ENCODE measurements around the gene FOXL1.

Gene FOXL1

DNA sequence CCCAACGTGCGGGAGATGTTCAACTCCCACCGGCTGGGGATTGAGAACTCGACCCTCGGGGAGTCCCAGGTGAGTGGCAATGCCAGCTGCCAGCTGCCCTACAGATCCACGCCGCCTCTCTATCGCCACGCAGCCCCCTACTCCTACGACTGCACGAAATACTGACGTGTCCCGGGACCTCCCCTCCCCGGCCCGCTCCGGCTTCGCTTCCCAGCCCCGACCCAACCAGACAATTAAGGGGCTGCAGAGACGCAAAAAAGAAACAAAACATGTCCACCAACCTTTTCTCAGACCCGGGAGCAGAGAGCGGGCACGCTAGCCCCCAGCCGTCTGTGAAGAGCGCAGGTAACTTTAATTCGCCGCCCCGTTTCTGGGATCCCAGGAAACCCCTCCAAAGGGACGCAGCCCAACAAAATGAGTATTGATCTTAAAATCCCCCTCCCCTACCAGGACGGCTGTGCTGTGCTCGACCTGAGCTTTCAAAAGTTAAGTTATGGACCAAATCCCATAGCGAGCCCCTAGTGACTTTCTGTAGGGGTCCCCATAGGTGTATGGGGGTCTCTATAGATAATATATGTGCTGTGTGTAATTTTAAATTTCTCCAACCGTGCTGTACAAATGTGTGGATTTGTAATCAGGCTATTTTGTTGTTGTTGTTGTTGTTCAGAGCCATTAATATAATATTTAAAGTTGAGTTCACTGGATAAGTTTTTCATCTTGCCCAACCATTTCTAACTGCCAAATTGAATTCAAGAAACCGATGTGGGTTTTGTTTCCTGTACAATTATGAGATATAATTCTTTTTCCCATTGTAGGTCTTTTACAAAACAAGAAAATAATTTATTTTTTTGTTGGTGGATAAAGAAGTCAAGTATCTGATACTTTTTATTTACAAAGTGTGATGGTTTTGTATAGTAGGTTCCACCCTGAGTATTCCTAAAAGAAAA, 9.4 kb upstream of the FOXL1 start:
- no peak for DNase-seq

DNA sequence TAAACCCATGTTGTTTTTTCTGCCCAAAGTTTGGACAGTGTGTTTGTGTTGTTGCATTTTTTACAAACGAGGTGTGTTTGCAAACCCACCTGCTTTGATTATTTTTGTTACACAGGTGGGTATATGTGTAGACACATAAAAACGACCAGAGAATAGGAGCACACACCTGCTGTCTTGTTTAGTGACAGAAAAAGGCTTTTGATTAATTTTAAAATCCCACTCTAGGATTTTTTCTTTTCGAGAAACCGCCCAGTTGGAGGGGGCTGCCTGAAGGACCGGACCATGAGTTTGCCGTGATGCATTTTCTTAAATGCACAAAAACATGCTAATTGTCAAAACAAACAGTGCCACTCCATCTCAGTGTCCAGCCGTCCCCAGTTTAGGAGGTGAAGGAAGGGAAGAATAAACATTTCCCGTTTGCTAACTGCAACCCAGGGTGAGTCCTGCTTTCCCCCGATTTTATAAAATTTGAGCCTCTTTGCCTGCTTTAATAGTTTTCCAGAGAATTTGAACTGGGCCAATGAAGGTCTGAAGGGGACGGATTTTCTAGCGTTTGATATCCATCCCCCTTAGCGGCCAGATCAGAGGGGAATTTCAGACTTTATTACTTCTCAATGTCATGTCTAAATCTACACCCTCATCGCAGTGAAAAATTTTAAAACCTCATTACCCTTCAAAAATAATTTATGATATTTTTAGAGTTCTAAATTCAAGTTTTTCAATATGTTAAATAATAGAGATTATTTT, 8.5 kb upstream of the FOXL1 start:
- no peak for DNase-seq

DNA sequence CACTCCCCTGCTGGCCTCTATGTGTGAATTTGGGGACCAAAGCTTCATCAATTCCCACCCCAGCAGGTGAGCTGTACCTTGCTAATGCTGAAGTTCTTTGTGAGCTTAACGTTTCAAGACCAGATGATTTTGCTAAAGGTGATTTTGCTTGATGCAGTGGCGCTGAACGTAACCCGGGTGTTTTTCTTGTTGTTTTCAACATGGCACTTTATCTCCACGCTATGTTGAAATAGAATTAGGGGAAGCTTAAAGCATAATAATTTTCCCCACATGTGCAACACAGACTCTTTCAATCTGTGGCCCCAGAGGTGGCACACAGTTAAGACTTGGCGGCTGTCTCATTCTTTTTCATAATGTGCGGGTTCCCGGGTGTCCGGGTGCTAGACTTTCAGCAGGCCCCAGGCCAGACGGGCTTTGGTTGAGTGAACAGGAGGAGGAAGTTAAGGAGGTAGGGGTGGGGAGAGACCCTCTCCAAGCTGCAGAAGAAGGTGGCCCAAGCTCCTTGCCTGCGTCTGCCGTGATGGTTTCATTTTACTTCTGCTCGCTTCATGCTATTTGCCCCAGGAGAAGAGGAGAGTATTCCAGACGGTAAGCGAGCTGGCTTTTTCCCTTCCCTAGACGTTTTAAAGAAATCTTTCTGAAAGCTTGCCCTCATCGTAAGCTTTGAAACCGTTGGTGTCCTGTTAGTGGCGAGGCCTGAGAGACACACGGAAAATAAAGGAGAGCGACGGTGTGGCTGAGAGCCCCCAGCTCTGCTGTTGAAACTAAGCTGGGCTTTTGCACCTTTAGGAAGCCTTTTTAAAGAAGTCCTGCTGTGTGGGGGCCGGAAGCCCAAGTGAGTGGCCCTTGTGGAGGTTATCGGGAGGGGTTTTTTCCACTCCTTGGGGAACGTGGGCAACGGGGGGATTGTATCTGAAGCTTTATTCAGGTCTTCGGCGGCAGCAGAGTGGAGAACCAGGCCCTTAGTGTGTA, 7.5 kb upstream of the FOXL1 start:
- DNase-seq, result no peak

DNA sequence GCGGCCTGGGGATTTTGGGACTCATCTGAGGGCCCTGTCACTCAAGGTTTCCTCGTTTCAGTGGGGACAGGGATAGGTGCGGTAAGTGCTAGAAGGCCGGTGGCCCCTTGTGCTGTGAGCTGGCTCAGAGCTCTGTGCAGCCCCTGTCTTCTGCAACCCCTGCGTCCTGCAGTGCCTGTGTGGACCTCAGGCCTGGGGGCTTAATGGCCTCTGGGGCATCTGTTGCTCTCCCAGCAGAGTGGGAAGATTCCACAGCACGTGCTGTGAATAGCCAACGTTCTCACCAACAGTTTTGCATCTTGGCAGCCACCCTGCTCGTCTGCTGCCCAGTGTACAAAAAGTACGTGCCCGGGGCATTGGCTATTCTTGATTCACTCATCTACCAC, 6.8 kb upstream of the FOXL1 start:
- DNase-seq, result no peak

DNA sequence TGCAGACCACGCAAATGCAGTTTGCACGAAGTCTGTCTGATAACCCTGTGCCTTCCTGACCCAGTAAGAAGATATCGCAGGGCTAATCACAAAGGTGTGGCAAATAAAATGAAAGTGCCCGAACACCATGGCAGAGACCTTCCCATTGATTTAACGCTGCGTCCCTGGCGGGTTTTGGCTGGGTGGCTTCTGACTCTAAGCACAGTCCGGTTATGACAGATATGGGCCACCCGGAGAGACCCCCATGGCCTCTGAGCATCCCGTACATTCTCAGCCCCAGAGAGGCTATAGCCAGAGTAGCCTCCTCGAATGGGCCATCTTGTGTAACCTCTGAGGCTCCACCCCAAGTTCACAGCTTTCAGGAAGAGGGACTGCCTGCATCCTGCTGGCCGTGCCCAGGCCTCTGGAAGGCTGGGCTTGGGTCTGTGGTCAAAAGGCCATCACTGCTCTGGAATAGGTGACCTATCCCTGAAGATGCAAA, 6.3 kb upstream of the FOXL1 start:
- no peak for DNase-seq

DNA sequence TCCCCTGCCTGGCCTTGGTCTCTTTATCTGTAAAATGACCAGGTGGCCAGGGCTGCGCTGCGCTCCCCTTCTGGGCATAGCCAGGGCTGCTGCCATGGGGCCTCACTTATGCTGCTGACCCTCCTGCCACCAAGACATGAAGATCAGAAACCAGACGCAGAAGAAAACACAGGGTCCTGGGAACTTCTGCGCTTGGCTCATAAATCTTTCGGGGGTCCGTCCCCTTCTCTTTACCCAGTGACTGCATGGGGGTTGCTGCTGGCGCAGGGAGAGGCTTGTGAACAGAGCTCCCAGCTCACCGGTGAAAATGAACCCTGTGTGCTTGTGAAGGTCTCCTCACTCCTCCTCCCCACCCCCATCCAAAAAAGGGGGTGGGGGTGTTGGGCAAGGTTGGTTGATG, 5.7 kb upstream of the FOXL1 start:
- no peak for DNase-seq

DNA sequence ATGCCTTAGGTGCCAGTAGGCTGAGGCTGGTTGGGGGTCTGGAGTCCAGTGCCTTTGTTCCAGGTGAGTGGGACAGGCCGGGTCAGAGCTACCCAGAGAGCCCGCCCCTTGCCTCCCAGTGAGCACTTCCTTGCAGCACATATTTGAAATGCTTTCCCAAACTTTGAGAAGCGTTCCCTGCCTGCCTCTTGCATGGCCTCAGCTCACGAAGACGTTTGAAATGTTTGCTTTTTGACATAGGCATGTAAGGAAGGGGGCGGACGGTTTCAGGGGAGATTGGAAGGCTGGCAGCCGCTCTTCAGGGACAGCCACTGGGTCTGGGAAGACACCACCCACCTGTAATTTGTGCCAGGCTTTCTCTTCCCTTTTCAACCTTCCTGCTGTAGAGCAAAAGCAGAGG, 5.1 kb upstream of the FOXL1 start:
- no peak for DNase-seq

DNA sequence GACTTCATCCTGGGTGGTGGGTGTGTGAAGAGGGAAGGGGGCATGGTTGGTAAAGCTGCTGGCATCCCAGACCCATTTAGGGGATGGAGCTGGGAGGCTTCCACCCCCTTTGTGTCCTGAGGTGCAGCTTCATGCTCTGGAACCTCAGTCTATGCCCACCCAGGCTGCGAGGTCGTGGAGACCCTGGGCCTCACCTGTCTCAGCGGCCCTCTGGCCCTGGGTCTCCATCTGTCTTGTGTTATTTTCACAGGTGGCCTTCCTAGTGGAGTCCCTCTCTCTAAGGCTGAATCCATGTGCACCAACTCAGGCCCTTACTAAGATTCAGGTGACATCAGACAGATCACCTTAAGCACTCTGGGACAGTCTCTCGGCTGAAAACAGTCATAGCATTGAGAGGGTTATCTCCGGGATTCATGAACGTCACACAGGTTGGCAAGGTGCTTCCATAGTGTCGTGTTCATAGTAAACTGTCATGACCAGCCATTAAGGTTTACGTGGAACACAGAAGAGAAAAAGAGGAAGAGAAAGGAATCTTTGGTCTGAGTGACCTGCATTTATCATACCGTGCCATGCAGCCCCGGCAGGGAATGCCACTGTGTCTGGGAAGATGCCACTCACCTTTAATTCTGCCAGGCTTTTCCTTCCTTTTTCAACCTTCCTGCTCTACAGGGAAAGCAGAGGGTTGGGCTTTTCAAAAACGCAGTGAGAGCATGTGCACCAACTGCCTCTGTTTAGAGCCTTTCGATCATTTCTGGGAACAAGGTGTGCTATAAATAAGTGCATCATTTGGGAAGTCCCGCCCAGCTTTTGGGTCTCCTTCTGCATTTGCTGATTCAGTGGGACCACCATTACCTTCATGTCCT, 4.5 kb upstream of the FOXL1 start:
- no peak for DNase-seq

DNA sequence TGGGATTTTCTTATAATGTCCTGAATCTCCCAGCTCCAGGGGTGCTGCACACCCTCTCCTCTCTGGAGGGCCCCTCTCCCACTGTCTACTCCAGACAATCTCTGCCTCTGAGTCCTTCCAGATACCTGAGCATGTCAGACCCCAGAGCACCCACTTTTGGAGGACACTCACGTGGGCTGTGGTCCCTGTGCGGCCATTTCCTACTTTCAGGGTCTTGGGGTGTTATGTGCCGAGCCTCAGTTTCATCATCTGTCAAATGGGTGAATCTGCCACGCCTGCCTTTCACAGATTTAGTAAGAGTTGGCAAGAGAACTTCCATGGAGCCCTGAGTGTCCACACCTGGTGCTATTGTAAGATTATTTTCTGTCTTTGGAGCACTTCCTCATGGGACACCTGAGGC, 3.7 kb upstream of the FOXL1 start:
- no peak for DNase-seq

DNA sequence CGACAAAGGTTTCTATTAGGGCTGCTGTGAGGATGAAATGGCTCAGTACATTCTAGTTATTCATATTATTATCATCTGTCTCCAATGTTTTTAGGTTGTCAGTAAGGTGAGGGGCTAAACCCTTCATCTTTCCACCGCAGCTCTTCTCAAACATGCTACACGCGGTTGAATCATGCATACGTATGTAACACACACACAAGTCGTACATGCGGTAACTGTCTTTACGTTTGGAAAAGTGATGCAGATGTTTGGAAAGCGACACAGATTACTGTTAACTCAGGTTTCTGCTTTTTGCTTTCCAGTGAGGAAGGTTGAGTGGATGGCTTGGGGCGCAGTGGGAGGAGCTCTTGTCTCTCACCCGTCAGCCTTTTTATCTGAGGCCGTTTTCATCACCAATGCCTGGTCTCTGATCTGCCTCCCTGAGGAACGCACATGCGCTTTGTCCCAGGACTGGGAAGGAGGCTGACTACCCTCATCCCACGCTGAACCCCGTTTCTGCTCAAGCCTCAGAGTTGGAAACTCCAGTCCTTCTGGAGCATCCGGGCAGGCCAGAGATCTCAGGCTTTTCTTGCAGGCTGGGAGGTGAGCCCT, 3.2 kb upstream of the FOXL1 start:
- no peak for DNase-seq

DNA sequence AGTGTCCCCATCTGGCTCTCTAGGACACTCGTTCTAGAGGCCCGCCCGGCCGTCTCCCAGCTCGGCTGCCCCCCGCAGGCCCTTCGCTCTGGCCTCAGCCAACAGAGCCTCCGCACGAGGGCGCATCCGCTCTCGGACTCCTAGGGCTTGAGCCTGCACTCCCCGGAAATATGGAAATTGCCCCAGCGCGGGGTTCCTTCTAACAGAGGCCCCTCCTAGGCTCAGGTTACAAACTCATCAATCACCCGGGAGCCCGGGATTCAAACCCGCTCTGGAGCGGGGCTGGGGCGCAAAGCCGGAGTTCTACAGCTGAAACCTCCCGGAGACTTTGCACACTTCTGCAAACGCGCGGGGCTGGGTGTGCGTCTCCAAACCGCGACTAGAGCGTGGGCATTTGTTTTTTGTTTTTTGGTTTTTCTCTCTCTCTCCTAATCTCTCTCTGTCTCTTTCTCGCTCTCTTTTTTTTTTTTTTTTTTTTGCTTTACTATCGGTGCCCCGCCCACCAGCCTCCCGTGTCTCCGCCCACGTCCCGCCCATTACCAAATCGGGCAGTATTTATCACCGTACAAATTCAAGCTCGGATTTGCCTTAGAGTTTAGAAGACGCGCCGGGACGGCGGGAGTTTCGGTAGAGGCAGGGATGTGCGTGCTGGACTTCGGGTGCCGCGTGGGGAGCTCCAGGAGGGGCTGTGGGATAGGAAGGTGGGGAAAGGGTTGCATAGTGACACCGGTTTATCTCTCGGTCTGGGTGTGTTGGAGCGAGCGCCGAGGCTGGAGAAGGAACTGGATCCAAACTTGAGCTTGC, 2.4 kb upstream of the FOXL1 start:
- peak; percentile 32 for DNase-seq

DNA sequence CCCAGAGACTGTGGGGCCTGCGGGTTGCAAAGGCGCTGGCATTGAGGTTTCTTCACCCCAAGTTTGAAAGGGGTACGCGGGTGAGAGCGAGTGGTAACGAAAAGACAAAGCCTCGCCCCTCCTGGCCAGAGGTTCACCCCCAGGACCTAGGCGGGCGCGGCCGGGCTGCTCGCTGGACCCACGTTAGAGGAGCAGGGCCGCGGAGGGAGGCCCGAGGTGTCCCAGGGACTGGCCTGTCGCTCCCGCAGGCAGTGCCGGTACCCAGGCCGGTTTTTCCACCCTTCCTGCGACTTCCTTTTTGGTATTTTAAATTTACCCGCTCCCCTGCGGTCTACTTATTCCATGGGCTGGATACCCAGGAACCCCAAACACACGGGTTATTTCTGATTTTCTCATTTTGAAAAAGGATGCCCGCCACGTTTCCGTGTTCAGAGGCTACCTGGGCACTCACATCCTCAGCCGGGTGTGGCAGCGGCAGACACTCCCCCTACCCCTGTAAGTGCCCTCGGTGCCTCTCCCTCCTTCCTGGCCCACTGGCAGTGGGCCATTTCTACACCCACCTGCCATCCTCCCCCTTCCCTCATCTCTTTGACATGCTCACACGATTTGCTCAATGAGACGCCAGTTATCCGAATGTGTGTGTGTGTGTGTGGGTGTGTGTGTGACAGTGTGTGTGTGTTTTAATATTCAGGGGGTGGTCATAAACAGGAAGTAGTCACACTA, 1.6 kb upstream of the FOXL1 start:
- DNase-seq, result no peak

DNA sequence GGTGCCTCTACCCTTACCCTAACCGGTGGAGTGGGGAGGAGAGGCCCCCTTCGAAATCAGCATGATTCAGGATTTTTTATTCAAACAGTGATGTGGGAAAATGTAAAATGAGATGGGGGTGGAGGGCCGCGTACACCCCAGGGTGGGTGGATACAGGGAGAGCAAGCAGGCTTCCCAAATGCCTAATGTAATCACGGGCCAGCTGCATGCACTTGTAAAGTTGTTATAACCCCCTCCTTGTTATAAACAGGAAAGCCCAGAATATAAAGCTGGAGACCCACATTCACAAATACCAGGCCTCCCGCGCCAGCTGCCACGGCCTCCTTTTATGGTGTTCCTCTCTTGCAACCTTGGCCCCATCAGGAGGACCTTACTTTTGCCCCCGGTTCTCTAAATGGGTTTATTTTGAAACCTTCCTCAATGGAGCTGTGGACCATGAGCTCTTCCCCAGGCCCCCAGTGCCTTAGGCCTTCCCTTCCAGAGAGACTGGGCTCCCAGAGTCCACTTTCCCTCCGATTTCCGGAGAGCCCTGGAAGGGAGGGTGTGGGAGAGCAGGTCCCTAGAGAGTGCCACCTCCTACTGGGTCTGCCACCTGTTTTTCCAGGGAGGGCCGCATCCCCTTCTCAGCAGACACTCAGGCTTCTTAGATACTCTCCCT, 906 bp upstream of the FOXL1 start:
- DNase-seq, result no peak

DNA sequence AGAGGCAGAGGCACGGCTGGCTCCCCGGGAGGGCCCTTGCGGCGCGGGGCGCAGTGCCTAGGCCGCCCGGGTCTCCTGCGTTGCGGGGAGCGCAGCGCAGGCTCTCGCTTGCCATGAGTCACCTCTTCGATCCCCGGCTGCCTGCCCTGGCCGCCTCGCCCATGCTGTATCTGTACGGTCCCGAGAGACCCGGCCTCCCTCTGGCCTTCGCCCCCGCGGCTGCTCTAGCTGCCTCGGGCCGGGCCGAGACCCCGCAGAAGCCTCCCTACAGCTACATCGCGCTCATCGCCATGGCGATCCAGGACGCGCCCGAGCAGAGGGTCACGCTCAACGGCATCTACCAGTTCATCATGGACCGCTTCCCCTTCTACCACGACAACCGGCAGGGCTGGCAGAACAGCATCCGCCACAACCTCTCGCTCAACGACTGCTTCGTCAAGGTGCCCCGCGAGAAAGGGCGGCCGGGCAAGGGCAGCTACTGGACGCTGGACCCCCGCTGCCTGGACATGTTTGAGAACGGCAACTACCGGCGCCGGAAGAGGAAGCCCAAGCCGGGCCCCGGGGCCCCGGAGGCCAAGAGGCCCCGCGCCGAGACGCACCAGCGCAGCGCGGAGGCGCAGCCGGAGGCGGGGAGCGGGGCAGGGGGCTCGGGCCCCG, 390 bp downstream of the FOXL1 start:
- DNase-seq, result no peak

DNA sequence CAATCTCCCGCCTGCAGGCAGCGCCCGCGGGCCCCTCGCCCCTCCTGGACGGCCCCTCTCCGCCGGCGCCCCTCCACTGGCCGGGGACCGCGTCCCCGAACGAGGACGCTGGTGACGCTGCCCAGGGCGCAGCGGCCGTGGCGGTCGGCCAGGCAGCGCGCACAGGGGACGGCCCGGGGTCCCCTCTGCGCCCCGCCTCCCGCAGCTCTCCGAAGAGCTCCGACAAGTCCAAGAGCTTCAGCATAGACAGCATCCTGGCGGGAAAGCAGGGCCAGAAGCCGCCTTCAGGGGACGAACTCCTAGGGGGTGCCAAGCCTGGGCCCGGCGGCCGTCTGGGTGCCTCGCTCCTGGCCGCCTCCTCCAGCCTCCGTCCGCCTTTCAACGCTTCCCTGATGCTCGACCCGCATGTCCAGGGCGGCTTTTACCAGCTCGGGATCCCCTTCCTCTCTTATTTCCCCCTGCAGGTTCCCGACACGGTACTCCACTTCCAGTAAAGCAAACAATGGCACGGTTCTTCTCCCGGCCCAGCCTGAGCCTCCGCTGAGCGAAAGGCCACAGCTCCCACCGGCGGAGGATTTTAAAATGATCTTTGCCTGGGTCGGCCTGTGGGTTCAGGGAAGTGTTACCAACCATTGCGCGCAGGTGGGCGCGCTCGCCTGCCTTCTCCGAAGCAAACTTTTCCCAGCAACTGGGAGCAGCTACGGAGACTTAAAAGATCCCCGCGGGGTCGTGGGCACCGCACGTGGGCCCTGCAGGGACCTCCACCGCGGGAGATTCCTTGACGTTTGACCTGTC, 1.1 kb downstream of the FOXL1 start:
- DNase-seq, result no peak

DNA sequence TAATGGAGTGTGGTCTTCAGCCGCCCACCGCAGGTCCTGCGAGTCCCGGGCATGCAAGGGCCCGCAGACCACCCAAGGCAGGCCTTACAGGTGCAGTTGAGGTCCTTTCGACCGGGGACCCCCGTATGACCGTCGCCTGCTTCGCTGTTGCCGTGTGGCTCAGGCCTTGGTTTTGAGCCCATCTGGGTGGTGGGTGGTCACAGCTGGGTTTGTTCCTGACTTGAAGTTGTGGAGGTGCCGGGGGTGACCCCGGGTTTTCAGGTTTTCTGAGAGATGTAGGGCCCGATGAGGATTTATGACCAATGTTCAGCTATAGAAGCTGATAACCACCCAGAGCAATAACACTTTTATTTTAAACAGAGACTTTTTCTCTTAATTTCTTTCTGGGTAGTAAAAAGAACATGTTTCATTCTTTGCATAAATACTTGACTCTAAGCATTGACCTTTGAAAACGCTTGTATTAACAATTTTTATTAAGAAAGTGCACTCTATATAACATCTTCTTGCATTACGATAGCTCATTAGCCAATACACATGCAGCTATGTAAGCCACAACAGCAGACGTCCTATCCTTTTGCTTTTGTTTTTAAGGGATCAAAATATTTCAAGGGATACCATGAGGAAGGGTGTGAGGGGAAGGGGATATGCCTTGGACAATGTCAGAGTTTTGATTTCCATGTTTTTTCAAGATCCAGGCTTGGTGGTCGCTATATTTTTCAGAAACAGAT, 1.9 kb downstream of the FOXL1 start:
- DNase-seq, result no peak

DNA sequence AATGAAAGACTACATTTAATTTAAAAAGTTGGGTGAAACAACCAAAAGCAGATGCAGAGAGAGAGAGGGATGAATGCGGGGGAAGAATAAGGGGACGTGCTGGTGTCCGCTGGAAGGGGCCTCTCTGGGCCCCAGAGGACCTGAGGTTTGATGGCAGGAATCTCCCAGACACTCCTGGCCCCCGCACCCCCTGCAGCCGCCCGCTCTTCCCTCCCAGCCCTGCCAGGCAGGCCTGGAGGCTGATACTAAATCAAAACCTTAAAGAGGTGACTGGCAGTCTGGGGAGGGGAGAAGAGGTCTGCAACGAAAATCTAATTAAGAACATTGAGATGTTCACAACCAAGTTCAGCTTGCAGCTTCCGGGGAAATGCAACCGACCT, 2.4 kb downstream of the FOXL1 start:
- no peak for DNase-seq
